ENCODE results near the gene ANKH.
A peak's percentile ranks its signal among the peaks of the same experiment; 100 is the strongest.

ANKH gene

GRCh38 chr5:14901462-14902051 lies 30.0 kb upstream of the ANKH start:
- Mint-ChIP-seq H3K9me3 (no peaks in the 10 kb centered on the region), H3K36me3 (ENCODE audit: low read depth) (no peaks in the 10 kb centered on the region), H3K4me1 (ENCODE audit: low read depth) (peaks cover 12% of the 10 kb centered on the region), H3K27me3 (peaks cover 15% of the 10 kb centered on the region), H3K27ac (no peak overlapping the region), H3K4me3 (no peak overlapping the region)
- intact Hi-C loops (cut with micrococcal nuclease): no loop called here

- H3K27ac Mint-ChIP-seq: peak overlapping the region; percentile 55
- H3K9me3 Mint-ChIP-seq: no peaks in the 10 kb centered on the region
- peaks cover 15% of the 10 kb centered on the region for H3K27me3 Mint-ChIP-seq
- intact Hi-C loops (cut with micrococcal nuclease): no loop called here
- H3K4me3 Mint-ChIP-seq: no peak overlapping the region
- no peaks in the 10 kb centered on the region for H3K36me3 Mint-ChIP-seq (ENCODE audit: low read depth)
- peaks cover 12% of the 10 kb centered on the region for H3K4me1 Mint-ChIP-seq (ENCODE audit: low read depth)
Measured at GRCh38 chr5:14900693-14901461, 29.3 kb upstream of the ANKH start.

GRCh38 chr5:14896131-14896530 lies 24.6 kb upstream of the ANKH start:
- intact Hi-C loops (cut with micrococcal nuclease): no loop called here
- H3K4me3 Mint-ChIP-seq: no peak overlapping the region
- H3K27me3 Mint-ChIP-seq: peaks cover 15% of the 10 kb centered on the region
- no peak overlapping the region for H3K27ac Mint-ChIP-seq
- peaks cover 6% of the 10 kb centered on the region for H3K4me1 Mint-ChIP-seq (ENCODE audit: low read depth)
- no peaks in the 10 kb centered on the region for H3K9me3 Mint-ChIP-seq
- H3K36me3 Mint-ChIP-seq (ENCODE audit: low read depth): no peaks in the 10 kb centered on the region

GRCh38 chr5:14895301-14895700 lies 23.7 kb upstream of the ANKH start:
- intact Hi-C loops (cut with micrococcal nuclease): no loop called here
- Mint-ChIP-seq H3K9me3 (no peaks in the 10 kb centered on the region), H3K27ac (no peak overlapping the region), H3K4me1 (ENCODE audit: low read depth) (peaks cover 7% of the 10 kb centered on the region), H3K4me3 (no peak overlapping the region), H3K27me3 (peaks cover 15% of the 10 kb centered on the region), H3K36me3 (ENCODE audit: low read depth) (no peaks in the 10 kb centered on the region)

- no peak overlapping the region for H3K4me3 Mint-ChIP-seq
- intact Hi-C loops (cut with micrococcal nuclease): no loop called here
- H3K9me3 Mint-ChIP-seq: no peaks in the 10 kb centered on the region
- H3K27me3 Mint-ChIP-seq: peaks cover 14% of the 10 kb centered on the region
- no peak overlapping the region for H3K27ac Mint-ChIP-seq
- no peaks in the 10 kb centered on the region for H3K36me3 Mint-ChIP-seq (ENCODE audit: low read depth)
- H3K4me1 Mint-ChIP-seq (ENCODE audit: low read depth): peaks cover 7% of the 10 kb centered on the region
Measured at GRCh38 chr5:14894748-14895147, 23.2 kb upstream of the ANKH start.

- Mint-ChIP-seq H3K36me3 (ENCODE audit: low read depth) (no peaks in the 10 kb centered on the region), H3K27ac (no peak overlapping the region), H3K27me3 (peaks cover 9% of the 10 kb centered on the region), H3K4me1 (ENCODE audit: low read depth) (peaks cover 7% of the 10 kb centered on the region), H3K4me3 (no peak overlapping the region), H3K9me3 (no peaks in the 10 kb centered on the region)
- intact Hi-C loops (cut with micrococcal nuclease): no loop called here
Measured at GRCh38 chr5:14893381-14893780, 21.8 kb upstream of the ANKH start.

GRCh38 chr5:14890846-14891245 lies 19.3 kb upstream of the ANKH start:
- no peak overlapping the region for H3K4me3 Mint-ChIP-seq
- intact Hi-C loops (cut with micrococcal nuclease): no loop called here
- no peaks in the 10 kb centered on the region for H3K9me3 Mint-ChIP-seq
- H3K4me1 Mint-ChIP-seq (ENCODE audit: low read depth): peaks cover 7% of the 10 kb centered on the region
- H3K27ac Mint-ChIP-seq: no peak overlapping the region
- peaks cover 3% of the 10 kb centered on the region for H3K27me3 Mint-ChIP-seq
- no peaks in the 10 kb centered on the region for H3K36me3 Mint-ChIP-seq (ENCODE audit: low read depth)

GRCh38 chr5:14884062-14884612 lies 12.6 kb upstream of the ANKH start:
- H3K36me3 Mint-ChIP-seq (ENCODE audit: low read depth): no peaks in the 10 kb centered on the region
- intact Hi-C loops (cut with micrococcal nuclease): no loop called here
- no peak overlapping the region for H3K27ac Mint-ChIP-seq
- no peak overlapping the region for H3K4me3 Mint-ChIP-seq
- H3K4me1 Mint-ChIP-seq (ENCODE audit: low read depth): peaks cover 6% of the 10 kb centered on the region
- H3K27me3 Mint-ChIP-seq: peaks cover 10% of the 10 kb centered on the region
- H3K9me3 Mint-ChIP-seq: no peaks in the 10 kb centered on the region

- Mint-ChIP-seq H3K4me3 (no peak overlapping the region), H3K27me3 (peaks cover 15% of the 10 kb centered on the region), H3K9me3 (no peaks in the 10 kb centered on the region), H3K36me3 (ENCODE audit: low read depth) (no peaks in the 10 kb centered on the region), H3K4me1 (ENCODE audit: low read depth) (peaks cover 6% of the 10 kb centered on the region), H3K27ac (no peak overlapping the region)
- intact Hi-C loops (cut with micrococcal nuclease): no loop called here
Measured at GRCh38 chr5:14882658-14883580, 11.3 kb upstream of the ANKH start.

- Mint-ChIP-seq H3K36me3 (ENCODE audit: low read depth) (no peaks in the 10 kb centered on the region), H3K27ac (no peak overlapping the region), H3K4me3 (no peak overlapping the region), H3K4me1 (ENCODE audit: low read depth) (peaks cover 6% of the 10 kb centered on the region), H3K9me3 (no peaks in the 10 kb centered on the region), H3K27me3 (peaks cover 15% of the 10 kb centered on the region)
- intact Hi-C loops (cut with micrococcal nuclease): no loop called here
Measured at GRCh38 chr5:14881826-14882225, 10.2 kb upstream of the ANKH start.

- H3K4me1 Mint-ChIP-seq (ENCODE audit: low read depth): peaks cover 6% of the 10 kb centered on the region
- intact Hi-C loops (cut with micrococcal nuclease): no loop called here
- no peak overlapping the region for H3K27ac Mint-ChIP-seq
- H3K36me3 Mint-ChIP-seq (ENCODE audit: low read depth): no peaks in the 10 kb centered on the region
- H3K27me3 Mint-ChIP-seq: peaks cover 24% of the 10 kb centered on the region
- H3K4me3 Mint-ChIP-seq: no peak overlapping the region
- H3K9me3 Mint-ChIP-seq: no peaks in the 10 kb centered on the region
Measured at GRCh38 chr5:14880688-14881087, 9.1 kb upstream of the ANKH start.

GRCh38 chr5:14879937-14880589 lies 8.5 kb upstream of the ANKH start:
- intact Hi-C loops (cut with micrococcal nuclease): no loop called here
- no peak overlapping the region for H3K4me3 Mint-ChIP-seq
- H3K4me1 Mint-ChIP-seq (ENCODE audit: low read depth): peaks cover 6% of the 10 kb centered on the region
- no peak overlapping the region for H3K27ac Mint-ChIP-seq
- peaks cover 23% of the 10 kb centered on the region for H3K27me3 Mint-ChIP-seq
- H3K9me3 Mint-ChIP-seq: no peaks in the 10 kb centered on the region
- no peaks in the 10 kb centered on the region for H3K36me3 Mint-ChIP-seq (ENCODE audit: low read depth)

GRCh38 chr5:14879393-14879792 lies 7.8 kb upstream of the ANKH start:
- no peak overlapping the region for H3K27ac Mint-ChIP-seq
- H3K4me1 Mint-ChIP-seq (ENCODE audit: low read depth): peaks cover 6% of the 10 kb centered on the region
- H3K9me3 Mint-ChIP-seq: no peaks in the 10 kb centered on the region
- peaks cover 23% of the 10 kb centered on the region for H3K27me3 Mint-ChIP-seq
- no peak overlapping the region for H3K4me3 Mint-ChIP-seq
- intact Hi-C loops (cut with micrococcal nuclease): no loop called here
- H3K36me3 Mint-ChIP-seq (ENCODE audit: low read depth): no peaks in the 10 kb centered on the region

Measured in dendritic cell treated with granulocyte-macrophage colony-stimulating factor and Interleukin-4, amounts not matched to agents 40 ng/mL and 50 ng/mL, for 4 days (primary cell).